HG02870 (cell line): ENCODE measurements around the gene CDY1.
"Not testable (repeated sequence)": the region's sequence is repeated elsewhere in the genome, so short reads cannot be mapped to it uniquely, and the experiment has no call there.

ENCODE experiments used
- ATAC-seq: cut with Tn5 transposase; IDR thresholded peaks from one replicate; pipeline ENCODE4 v1.9.1; 2021; ENCODE audit warnings: mild to moderate bottlenecking, moderate library complexity; ENCODE audit not compliant: unreplicated experiment

Gene CDY1, protein sequence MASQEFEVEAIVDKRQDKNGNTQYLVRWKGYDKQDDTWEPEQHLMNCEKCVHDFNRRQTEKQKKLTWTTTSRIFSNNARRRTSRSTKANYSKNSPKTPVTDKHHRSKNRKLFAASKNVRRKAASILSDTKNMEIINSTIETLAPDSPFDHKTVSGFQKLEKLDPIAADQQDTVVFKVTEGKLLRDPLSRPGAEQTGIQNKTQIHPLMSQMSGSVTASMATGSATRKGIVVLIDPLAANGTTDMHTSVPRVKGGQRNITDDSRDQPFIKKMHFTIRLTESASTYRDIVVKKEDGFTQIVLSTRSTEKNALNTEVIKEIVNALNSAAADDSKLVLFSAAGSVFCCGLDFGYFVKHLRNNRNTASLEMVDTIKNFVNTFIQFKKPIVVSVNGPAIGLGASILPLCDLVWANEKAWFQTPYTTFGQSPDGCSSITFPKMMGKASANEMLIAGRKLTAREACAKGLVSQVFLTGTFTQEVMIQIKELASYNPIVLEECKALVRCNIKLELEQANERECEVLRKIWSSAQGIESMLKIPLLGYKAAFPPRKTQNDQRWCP

DNA sequence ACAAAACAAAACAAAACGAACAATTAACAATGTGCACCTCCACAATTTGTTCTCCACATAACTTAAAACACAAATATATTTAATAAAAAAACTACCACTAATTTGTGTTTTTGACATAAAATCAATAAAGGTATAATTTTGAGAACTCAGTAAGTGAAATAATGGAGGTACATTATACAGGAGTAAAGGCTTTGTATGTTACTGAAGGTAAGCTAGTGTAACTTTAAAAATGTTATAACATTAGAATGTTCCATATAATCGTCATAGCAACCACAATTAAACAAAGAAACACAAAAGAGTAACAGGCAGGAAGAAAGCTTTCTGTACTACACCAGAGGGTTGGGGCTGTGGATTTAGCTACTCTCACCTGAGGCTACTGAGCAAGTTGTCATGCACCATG is at the start of gene CDY1:
Gene CDY1 (plus strand): TSS at position 301 of the 400 bp plus-strand sequence. CDS start 326 bp downstream, outside the sequence.
- not testable (repeated sequence) for ATAC-seq

GRCh38 chrY:25593336-25593735 is 28.6 kb upstream of the CDY1 start:
- ATAC-seq: not testable (repeated sequence)

- not testable (repeated sequence) for ATAC-seq
Observed at GRCh38 chrY:25620209-25620608, 1.7 kb upstream of the CDY1 start.

DNA sequence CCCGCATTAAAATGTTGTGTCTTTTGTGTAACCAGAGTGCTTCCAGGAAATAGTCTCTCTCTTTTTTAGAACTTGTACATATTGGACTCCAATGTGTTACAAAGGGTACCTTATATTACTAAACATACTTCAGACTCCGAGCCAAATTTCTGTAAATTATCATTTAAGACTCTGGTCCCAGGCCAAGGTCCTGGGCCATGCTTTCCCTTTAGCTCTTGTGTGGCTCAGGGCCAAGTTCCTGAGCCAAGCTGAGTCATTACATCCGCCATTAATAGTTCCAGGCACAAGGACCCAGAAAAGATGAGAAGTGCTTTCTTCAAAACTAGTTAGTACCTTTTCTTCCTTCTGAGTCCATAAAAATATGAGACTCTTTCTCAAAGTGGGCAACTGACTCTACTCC is 4.6 kb downstream of the CDY1 start:
- not testable (repeated sequence) for ATAC-seq

DNA sequence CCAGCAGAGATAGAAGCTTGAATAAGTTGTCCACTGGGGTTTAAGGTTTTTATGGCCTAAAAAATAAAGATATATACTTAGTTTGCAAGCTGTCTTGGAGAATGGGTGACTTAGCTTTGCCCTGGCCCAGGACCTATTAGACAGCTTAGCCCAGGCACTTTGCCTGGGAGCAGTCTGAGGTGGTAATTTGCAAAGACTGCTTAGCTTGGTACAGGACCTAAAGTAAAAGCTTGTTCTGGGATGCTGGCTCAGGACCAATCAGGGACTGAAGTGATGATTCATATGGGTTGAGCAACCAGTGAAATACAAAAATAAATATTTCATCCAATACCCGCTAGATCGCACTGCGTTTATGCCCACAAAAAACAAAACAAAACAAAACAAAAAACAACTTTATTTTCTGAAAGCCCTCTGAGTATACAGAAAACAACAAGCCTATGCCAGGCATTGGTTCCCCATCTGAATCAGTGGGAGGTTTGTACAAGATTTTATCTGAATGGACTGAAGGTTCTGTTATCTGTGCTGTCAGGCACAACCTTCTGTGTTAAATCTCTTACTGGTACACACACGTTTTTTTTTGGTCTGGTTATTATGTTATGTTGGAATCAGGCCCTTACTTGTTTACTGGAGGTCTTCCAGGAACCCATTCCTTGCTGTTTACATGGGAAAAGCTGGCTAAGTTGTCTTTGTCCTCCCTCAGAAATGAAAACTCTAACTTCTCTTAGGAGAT is 8.6 kb downstream of the CDY1 start:
- ATAC-seq: not testable (repeated sequence)

DNA sequence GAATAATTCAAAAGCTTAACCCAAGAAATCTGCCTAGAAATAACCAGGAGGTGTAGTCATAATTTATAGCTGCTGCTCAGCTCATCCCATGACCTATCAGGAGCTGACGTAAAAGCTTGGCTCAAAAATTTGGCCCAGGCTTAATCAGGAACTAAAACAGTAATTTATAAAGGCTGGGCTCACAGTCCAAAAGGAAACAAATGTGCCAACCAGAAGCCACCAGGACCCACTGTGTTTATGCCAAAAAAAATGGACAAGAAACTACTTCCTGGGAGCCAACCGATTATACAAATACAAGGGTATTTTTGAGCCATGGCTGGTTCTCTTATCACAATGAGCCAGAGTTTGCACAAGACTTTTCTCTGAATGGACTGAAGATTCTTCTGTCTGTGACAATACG is 17.9 kb downstream of the CDY1 start:
- ATAC-seq: not testable (repeated sequence)

GRCh38 chrY:25643024-25643915 is 21.4 kb downstream of the CDY1 start:
- not testable (repeated sequence) for ATAC-seq
